Right lobe of liver (tissue), 4 donors: ENCODE measurements around the gene RBM6.

ENCODE experiments used
- POLR2A ChIP-seq: fragments of 450-650 bp; IDR thresholded peaks from one replicate; pipeline ENCODE4 v1.6.1; 2017; ENCODE audit warnings: antibody characterized with exemption, mild to moderate bottlenecking
- TF ChIP-seq, protein P1 (sequence below), 4 donors: fragments of 200-600 bp in 3 of 4; fragments of 450-650 bp in 1 of 4; IDR thresholded peaks; one replicate each; pipeline versions ENCODE4 v1.5.1 to v1.8.0; 2016 to 2022; ENCODE audit warnings: antibody characterized with exemption in 4 of 4, mild to moderate bottlenecking in 2 of 4
- donor health status: DM: no; HTN: no; CAD: no.
- donor health status: DM: no; HTN: no; CAD: no.
- donor health status: DM: no; HTN: yes; CAD: no.

DNA sequence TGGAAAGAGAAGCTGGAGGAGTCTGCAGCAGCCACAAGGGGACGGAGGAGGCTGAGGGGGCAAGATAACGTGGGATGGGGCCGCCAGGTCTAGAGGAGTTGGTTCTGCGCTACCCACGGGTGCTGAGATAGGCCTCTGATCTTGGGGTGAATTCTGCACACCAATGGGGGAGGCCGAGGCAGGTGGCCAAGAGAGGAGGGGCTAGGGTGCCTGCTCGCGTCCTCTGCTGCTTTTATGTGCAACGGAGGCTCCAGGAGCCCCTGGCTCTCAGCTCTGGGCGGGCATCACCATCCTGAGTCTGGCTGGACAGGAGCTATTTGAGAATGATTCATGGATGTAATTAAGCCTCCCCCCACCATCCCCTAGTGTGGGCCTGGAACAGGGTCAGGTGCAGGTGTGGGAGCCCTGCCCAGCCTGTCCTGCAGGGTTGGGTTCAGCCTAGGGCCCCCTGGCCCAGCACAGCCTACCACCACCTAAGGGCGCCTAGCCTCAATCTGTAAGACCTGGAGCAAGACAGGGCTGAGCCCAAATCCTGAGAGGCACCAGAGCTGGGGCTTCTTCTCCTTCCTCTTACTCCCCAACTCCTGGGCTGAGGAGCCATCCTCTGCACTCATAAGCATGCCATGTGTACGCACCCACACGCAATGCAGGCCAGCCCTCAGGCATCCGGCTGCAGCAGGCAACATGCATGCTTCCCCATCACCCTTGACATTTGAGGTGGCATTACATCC is 182.9 kb downstream of the RBM6 start:
- TF ChIP-seq, protein P1, sequence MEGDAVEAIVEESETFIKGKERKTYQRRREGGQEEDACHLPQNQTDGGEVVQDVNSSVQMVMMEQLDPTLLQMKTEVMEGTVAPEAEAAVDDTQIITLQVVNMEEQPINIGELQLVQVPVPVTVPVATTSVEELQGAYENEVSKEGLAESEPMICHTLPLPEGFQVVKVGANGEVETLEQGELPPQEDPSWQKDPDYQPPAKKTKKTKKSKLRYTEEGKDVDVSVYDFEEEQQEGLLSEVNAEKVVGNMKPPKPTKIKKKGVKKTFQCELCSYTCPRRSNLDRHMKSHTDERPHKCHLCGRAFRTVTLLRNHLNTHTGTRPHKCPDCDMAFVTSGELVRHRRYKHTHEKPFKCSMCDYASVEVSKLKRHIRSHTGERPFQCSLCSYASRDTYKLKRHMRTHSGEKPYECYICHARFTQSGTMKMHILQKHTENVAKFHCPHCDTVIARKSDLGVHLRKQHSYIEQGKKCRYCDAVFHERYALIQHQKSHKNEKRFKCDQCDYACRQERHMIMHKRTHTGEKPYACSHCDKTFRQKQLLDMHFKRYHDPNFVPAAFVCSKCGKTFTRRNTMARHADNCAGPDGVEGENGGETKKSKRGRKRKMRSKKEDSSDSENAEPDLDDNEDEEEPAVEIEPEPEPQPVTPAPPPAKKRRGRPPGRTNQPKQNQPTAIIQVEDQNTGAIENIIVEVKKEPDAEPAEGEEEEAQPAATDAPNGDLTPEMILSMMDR (IDR thresholded peaks at IDR 0.05): no peak
- TF ChIP-seq POLR2A: no peak
